ENCODE data around the gene KRTAP23-1. TPM values are rescaled to one million over a fixed set of nuclear protein-coding genes. Genes with fewer than 3 reads are reported as not detected.

The KRTAP23-1 gene
- not detected for total RNA-seq

- H3K27ac ChIP-seq, result no peak within 1 kb of the TSS
- H3K27me3 ChIP-seq, result no peaks in the 10 kb centered on the region
- 87 to 89% methylated on average over 2 of the region's 4 CpGs for WGBS, 2 donors (ENCODE audit: low coverage in 1 of 2)
- no peaks in the 10 kb centered on the region for H3K9me3 ChIP-seq
- ATAC-seq, result no peak
- TF ChIP-seq, protein P1, sequence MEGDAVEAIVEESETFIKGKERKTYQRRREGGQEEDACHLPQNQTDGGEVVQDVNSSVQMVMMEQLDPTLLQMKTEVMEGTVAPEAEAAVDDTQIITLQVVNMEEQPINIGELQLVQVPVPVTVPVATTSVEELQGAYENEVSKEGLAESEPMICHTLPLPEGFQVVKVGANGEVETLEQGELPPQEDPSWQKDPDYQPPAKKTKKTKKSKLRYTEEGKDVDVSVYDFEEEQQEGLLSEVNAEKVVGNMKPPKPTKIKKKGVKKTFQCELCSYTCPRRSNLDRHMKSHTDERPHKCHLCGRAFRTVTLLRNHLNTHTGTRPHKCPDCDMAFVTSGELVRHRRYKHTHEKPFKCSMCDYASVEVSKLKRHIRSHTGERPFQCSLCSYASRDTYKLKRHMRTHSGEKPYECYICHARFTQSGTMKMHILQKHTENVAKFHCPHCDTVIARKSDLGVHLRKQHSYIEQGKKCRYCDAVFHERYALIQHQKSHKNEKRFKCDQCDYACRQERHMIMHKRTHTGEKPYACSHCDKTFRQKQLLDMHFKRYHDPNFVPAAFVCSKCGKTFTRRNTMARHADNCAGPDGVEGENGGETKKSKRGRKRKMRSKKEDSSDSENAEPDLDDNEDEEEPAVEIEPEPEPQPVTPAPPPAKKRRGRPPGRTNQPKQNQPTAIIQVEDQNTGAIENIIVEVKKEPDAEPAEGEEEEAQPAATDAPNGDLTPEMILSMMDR (IDR thresholded peaks at IDR 0.05), result no peak
- TF ChIP-seq POLR2A (IDR thresholded peaks at IDR 0.05) (no peak), POLR2AphosphoS5 (IDR thresholded peaks at IDR 0.05) (no peak), EP300 (IDR thresholded peaks at IDR 0.05) (no peak)
- no peaks in the 10 kb centered on the region for H3K36me3 ChIP-seq
- no peak within 1 kb of the TSS for H3K4me3 ChIP-seq
- H3K4me1 ChIP-seq, result no peaks in the 10 kb centered on the region
Observed at GRCh38 chr21:30348506-30348905, at the start of gene KRTAP23-1. TSS of gene KRTAP23-1 (minus strand) at chr21:30348606. CDS start at chr21:30348606, 0 bp downstream.

DNA sequence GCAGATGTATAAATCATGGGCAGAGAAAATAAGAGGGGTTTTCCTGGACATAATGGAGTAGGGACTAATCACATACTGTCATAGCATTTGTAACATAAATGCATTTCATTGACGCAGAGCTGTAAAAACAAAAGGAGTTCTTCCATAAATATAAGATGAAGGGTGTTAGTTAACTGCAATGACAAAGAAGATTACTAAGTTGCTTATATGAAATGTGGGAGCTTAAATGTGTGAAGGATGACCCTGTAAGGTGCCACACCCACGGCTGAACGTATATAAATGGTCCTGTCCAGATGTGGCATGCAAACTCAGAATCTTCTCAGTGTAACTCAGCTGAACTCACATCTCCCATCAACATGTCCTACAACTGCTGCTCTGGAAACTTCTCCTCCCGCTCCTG, 47.3 kb upstream of the KRTAP23-1 start, which contains the start of gene KRTAP13-1:
TSS of gene KRTAP13-1 (plus strand) at position 301 of the 400 bp plus-strand sequence. CDS start at position 357, 56 bp downstream.
- H3K36me3 ChIP-seq, result no peaks in the 10 kb centered on the region
- ATAC-seq, result no peak
- peaks cover 0 to 6% (median 0%) of the 10 kb centered on the region in 3 donors for H3K9me3 ChIP-seq
- no peak within 1 kb of the TSS for H3K4me3 ChIP-seq
- no peak within 1 kb of the TSS for H3K27ac ChIP-seq
- H3K4me1 ChIP-seq, result no peaks in the 10 kb centered on the region
- WGBS, 2 donors (ENCODE audit: low coverage in 1 of 2), result 27 to 42% methylated on average over 2 to 4 of the region's 4 CpGs
- TF ChIP-seq EP300 (IDR thresholded peaks at IDR 0.05) (no peak), POLR2AphosphoS5 (IDR thresholded peaks at IDR 0.05) (no peak), POLR2A (IDR thresholded peaks at IDR 0.05) (no peak)
- TF ChIP-seq, protein P1 (IDR thresholded peaks at IDR 0.05), result no peak
- H3K27me3 ChIP-seq, result no peaks in the 10 kb centered on the region

- WGBS, 2 donors (ENCODE audit: low coverage in 1 of 2), result 41 to 58% methylated on average over 2 of the region's 2 CpGs
- H3K27ac ChIP-seq, result no peak overlapping the region
- ATAC-seq, result no peak
Observed at GRCh38 chr21:30391492-30392025, 43.2 kb upstream of the KRTAP23-1 start.

DNA sequence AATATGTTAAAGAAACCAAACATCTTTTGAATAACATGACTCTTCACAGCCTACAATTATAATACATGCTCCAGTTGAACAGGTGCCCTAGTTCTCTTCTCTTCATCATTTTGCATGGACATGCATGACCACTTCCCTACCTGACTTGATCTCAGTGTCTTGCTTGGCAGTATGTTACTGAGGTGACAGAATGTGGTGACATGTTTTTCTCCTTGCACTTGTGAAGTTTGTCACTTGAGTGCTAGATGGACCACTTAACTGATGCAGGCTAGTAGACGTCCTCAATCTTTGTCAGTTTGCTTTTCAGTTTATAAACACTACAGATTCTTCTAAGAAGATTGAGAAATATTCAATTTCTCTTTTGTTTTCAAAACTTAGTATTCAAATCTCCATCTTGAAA, 33.8 kb upstream of the KRTAP23-1 start:
- 10 to 17% methylated on average over 1 of the region's 1 CpG for WGBS, 2 donors (ENCODE audit: low coverage in 1 of 2)
- Histone ChIP-seq H3K9me3 (no peaks in the 10 kb centered on the region), H3K4me1 (no peaks in the 10 kb centered on the region), H3K4me3 (no peak overlapping the region), H3K27ac (no peak overlapping the region), H3K27me3 (no peaks in the 10 kb centered on the region), H3K36me3 (no peaks in the 10 kb centered on the region)
- ATAC-seq, result no peak
- TF ChIP-seq, protein P1 (IDR thresholded peaks at IDR 0.05), result no peak
- TF ChIP-seq POLR2AphosphoS5 (IDR thresholded peaks at IDR 0.05), result no peak
- no peak for TF ChIP-seq EP300 (IDR thresholded peaks at IDR 0.05)
- no peak for TF ChIP-seq POLR2A (IDR thresholded peaks at IDR 0.05)

More at GRCh38 chr21:30391492-30392025, 43.2 kb upstream of the KRTAP23-1 start:
- Histone ChIP-seq H3K9me3 (peaks cover 0 to 11% (median 0%) of the 10 kb centered on the region in 3 donors), H3K27me3 (no peaks in the 10 kb centered on the region), H3K36me3 (no peaks in the 10 kb centered on the region), H3K4me1 (no peaks in the 10 kb centered on the region), H3K4me3 (no peak overlapping the region)
- TF ChIP-seq POLR2A (IDR thresholded peaks at IDR 0.05) (no peak), EP300 (IDR thresholded peaks at IDR 0.05) (no peak), POLR2AphosphoS5 (IDR thresholded peaks at IDR 0.05) (no peak)
- TF ChIP-seq, protein P1 (IDR thresholded peaks at IDR 0.05), result no peak

DNA sequence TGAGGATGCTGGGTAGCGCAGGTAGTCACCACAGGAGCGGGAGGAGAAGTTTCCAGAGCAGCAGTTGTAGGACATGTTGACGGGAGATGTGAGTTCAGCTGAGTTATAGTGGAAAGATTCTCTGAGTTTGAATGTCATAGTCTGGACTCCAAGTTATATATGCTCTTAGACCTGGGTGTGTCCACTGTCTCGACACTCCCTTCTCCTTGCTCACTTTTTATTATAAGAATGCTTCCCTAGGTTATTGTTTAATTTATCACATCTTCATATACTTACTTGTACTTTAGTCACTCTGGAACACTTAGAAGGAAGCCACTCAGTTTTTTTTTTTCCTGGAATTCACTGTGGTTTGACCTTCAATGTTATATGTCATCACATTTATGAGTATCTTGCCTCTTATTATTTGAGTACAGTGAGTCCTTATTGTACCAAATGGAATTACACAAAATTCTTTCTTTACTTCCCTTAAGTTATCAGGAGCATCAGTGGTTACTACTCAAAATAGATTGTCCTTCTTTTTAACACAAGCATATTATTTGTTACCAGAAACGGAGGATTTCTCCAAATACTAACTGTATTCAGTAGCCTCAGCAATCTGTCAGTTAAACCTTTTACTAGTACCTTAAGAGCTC, 23.8 kb upstream of the KRTAP23-1 start, which contains the start of gene KRTAP13-2:
TSS of gene KRTAP13-2 (minus strand) at position 133 of the 632 bp plus-strand sequence. CDS start at position 75, 58 bp downstream.
- no peaks in the 10 kb centered on the region for H3K36me3 ChIP-seq
- WGBS, 2 donors (ENCODE audit: low coverage in 1 of 2), result 70 to 80% methylated on average over 5 of the region's 5 CpGs
- TF ChIP-seq POLR2AphosphoS5 (IDR thresholded peaks at IDR 0.05) (no peak), EP300 (IDR thresholded peaks at IDR 0.05) (no peak), POLR2A (IDR thresholded peaks at IDR 0.05) (no peak)
- TF ChIP-seq, protein P1 (IDR thresholded peaks at IDR 0.05), result no peak
- H3K4me1 ChIP-seq, result no peaks in the 10 kb centered on the region
- no peak within 1 kb of the TSS for H3K4me3 ChIP-seq
- peaks cover 0 to 9% (median 0%) of the 10 kb centered on the region in 3 donors for H3K9me3 ChIP-seq
- no peak within 1 kb of the TSS for H3K27ac ChIP-seq
- ATAC-seq, result no peak
- no peaks in the 10 kb centered on the region for H3K27me3 ChIP-seq

All from gastroesophageal sphincter (tissue), 4 donors.